Measurements from ENCODE around the gene ITIH3.
A peak's percentile ranks its signal among the peaks of the same experiment; 100 is the strongest.

The ITIH3 gene

GRCh38 chr3:52787246-52787645 is 7.3 kb upstream of the ITIH3 start:
- no peak for TF ChIP-seq CTCF (IDR thresholded peaks at IDR 0.05; ENCODE audit: low read depth, low read length)
- no peak overlapping the region for H3K4me3 ChIP-seq (replicated peaks in 1 of 2; ENCODE audit: low read depth in 2 of 2, low read length in 2 of 2)
- no peak for DNase-seq (ENCODE audit: low read depth in 2 of 2)

- H3K4me3 ChIP-seq (replicated peaks in 1 of 2; ENCODE audit: low read depth in 2 of 2, low read length in 2 of 2), result no peak overlapping the region
- no peak for TF ChIP-seq CTCF (IDR thresholded peaks at IDR 0.05; ENCODE audit: low read depth, low read length)
- DNase-seq (ENCODE audit: low read depth in 2 of 2), result peak in 1 of 2 donors; percentile 11
Measured at GRCh38 chr3:52787672-52788625, 6.6 kb upstream of the ITIH3 start.

GRCh38 chr3:52788890-52789745 is 5.5 kb upstream of the ITIH3 start:
- H3K4me3 ChIP-seq (replicated peaks in 1 of 2; ENCODE audit: low read depth in 2 of 2, low read length in 2 of 2), result no peak overlapping the region
- DNase-seq (ENCODE audit: low read depth in 2 of 2), result no peak
- no peak for TF ChIP-seq CTCF (IDR thresholded peaks at IDR 0.05; ENCODE audit: low read depth, low read length)

GRCh38 chr3:52789746-52790040 is 4.9 kb upstream of the ITIH3 start:
- H3K4me3 ChIP-seq (replicated peaks in 1 of 2; ENCODE audit: low read depth in 2 of 2, low read length in 2 of 2), result no peak overlapping the region
- no peak for TF ChIP-seq CTCF (IDR thresholded peaks at IDR 0.05; ENCODE audit: low read depth, low read length)
- DNase-seq (ENCODE audit: low read depth in 2 of 2), result no peak

GRCh38 chr3:52790337-52790736 is 4.3 kb upstream of the ITIH3 start:
- TF ChIP-seq CTCF (IDR thresholded peaks at IDR 0.05; ENCODE audit: low read depth, low read length), result no peak
- DNase-seq (ENCODE audit: low read depth in 2 of 2), result no peak
- H3K4me3 ChIP-seq (replicated peaks in 1 of 2; ENCODE audit: low read depth in 2 of 2, low read length in 2 of 2), result no peak overlapping the region

- TF ChIP-seq CTCF (IDR thresholded peaks at IDR 0.05; ENCODE audit: low read depth, low read length), result no peak
- no peak for DNase-seq (ENCODE audit: low read depth in 2 of 2)
- no peak overlapping the region for H3K4me3 ChIP-seq (replicated peaks in 1 of 2; ENCODE audit: low read depth in 2 of 2, low read length in 2 of 2)
Measured at GRCh38 chr3:52790741-52791140, 3.9 kb upstream of the ITIH3 start.
